GM19023 (cell line): ENCODE measurements around the gene CDC27.
"Not testable (repeated sequence)": the region's sequence is repeated elsewhere in the genome, so short reads cannot be mapped to it uniquely, and the experiment has no call there.

Experiments used
- ATAC-seq: cut with Tn5 transposase; IDR thresholded peaks from one replicate; pipeline ENCODE4 v1.9.1; 2021; ENCODE audit warnings: mild to moderate bottlenecking, moderate library complexity; ENCODE audit not compliant: unreplicated experiment

Gene CDC27

GRCh38 chr17:47220531-47220999, 31.5 kb upstream of the CDC27 start:
- ATAC-seq, result no peak

- ATAC-seq, result no peak
Measured at GRCh38 chr17:47219621-47220475, 30.8 kb upstream of the CDC27 start.

- no peak for ATAC-seq
Measured at GRCh38 chr17:47218896-47219430, 29.9 kb upstream of the CDC27 start.

- ATAC-seq, result not testable (repeated sequence)
Measured at GRCh38 chr17:47217279-47217678, 28.2 kb upstream of the CDC27 start.

- ATAC-seq, result not testable (repeated sequence)
Measured at GRCh38 chr17:47216821-47217220, 27.7 kb upstream of the CDC27 start.

GRCh38 chr17:47214931-47215330, 25.8 kb upstream of the CDC27 start:
- ATAC-seq, result no peak

GRCh38 chr17:47213540-47213939, 24.4 kb upstream of the CDC27 start:
- ATAC-seq, result no peak

GRCh38 chr17:47212458-47212857, 23.4 kb upstream of the CDC27 start:
- no peak for ATAC-seq

GRCh38 chr17:47210779-47211178, 21.7 kb upstream of the CDC27 start:
- ATAC-seq, result no peak

GRCh38 chr17:47210105-47210504, 21.0 kb upstream of the CDC27 start:
- no peak for ATAC-seq

- ATAC-seq, result no peak
Measured at GRCh38 chr17:47209499-47209898, 20.4 kb upstream of the CDC27 start.

- ATAC-seq, result no peak
Measured at GRCh38 chr17:47208744-47209488, 19.8 kb upstream of the CDC27 start, which contains the start of gene MYL4. MYL4 (plus strand) TSS chr17:47209348; CDS start chr17:47209423, 75 bp downstream.

GRCh38 chr17:47207143-47208067, 18.3 kb upstream of the CDC27 start:
- no peak for ATAC-seq

- peak; percentile 54 for ATAC-seq
Measured at GRCh38 chr17:47205419-47205963, 16.4 kb upstream of the CDC27 start.

- ATAC-seq, result peak; percentile 54
Measured at GRCh38 chr17:47204722-47205418, 15.8 kb upstream of the CDC27 start.

GRCh38 chr17:47203984-47204721, 15.1 kb upstream of the CDC27 start:
- no peak for ATAC-seq

GRCh38 chr17:47201166-47201565, 12.1 kb upstream of the CDC27 start:
- ATAC-seq, result no peak

GRCh38 chr17:47200325-47200664, 11.2 kb upstream of the CDC27 start:
- ATAC-seq, result no peak
